Gastrocnemius medialis (tissue), 4 donors: ENCODE data around the gene COLEC11.

ENCODE experiments used
- POLR2A ChIP-seq, 2 donors: fragments of 450-650 bp; IDR thresholded peaks; one replicate each; pipeline ENCODE4 v1.6.1; 2017; ENCODE audit warnings: antibody characterized with exemption in 2 of 2, mild to moderate bottlenecking in 2 of 2, moderate library complexity in 2 of 2
- TF ChIP-seq, protein P1 (sequence below), 5 experiments: fragments of 450-650 bp in 3 of 5; fragments of 200-600 bp in 2 of 5; sonication (generic) in 2 of 5; IDR thresholded peaks in 4 of 5; conservative IDR thresholded peaks in 1 of 5; 1 replicate in 4 of 5; 2 replicates in 1 of 5; pipeline ENCODE4 v1.5.1; 2016 to 2019; ENCODE audit warnings: antibody characterized with exemption in 5 of 5, mild to moderate bottlenecking in 3 of 5, moderate library complexity in 3 of 5

DNA sequence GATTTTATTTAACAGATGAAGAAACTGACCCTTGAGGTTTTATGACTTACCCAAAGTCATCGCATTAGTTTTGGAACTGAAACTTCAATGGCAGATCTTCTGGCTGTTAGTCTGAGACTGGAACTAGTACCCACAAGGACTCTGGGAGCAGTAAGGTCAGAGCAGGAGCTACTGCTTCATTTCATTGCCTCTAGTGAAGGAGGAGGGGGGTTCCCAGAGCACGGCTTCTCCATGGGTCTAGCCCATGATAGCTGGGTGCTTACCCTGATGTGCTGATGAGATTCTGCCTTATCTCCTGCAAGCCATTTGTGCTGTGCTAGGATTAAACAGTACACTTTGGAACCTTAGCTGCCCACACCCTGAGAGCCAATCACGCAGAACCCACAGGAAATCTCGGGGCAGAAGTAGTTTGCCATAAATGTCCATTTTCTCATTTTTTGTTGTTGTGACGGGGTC lies 31.4 kb upstream of the COLEC11 start:
- TF ChIP-seq, protein P1, sequence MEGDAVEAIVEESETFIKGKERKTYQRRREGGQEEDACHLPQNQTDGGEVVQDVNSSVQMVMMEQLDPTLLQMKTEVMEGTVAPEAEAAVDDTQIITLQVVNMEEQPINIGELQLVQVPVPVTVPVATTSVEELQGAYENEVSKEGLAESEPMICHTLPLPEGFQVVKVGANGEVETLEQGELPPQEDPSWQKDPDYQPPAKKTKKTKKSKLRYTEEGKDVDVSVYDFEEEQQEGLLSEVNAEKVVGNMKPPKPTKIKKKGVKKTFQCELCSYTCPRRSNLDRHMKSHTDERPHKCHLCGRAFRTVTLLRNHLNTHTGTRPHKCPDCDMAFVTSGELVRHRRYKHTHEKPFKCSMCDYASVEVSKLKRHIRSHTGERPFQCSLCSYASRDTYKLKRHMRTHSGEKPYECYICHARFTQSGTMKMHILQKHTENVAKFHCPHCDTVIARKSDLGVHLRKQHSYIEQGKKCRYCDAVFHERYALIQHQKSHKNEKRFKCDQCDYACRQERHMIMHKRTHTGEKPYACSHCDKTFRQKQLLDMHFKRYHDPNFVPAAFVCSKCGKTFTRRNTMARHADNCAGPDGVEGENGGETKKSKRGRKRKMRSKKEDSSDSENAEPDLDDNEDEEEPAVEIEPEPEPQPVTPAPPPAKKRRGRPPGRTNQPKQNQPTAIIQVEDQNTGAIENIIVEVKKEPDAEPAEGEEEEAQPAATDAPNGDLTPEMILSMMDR (IDR thresholded peaks at IDR 0.05 in 4 of 5, conservative IDR thresholded peaks at IDR 0.05 in 1 of 5): no peak
- TF ChIP-seq POLR2A (IDR thresholded peaks at IDR 0.05): no peak
